SH-SY5Y (cell line): ENCODE measurements around the gene PHKG2.

ENCODE experiments used
- GATA2 ChIP-seq: IDR thresholded peaks from 2 replicates; pipeline ENCODE4 v1.6.1; 2011; ENCODE audit warnings: mild to moderate bottlenecking, low read depth, low read length
- GATA3 ChIP-seq: IDR thresholded peaks from 2 replicates; pipeline ENCODE4 v1.6.1; 2011; ENCODE audit warnings: low read depth, mild to moderate bottlenecking, low read length, moderate library complexity

GRCh38 chr16:30747331-30747730, 894 bp upstream of the PHKG2 start:
- no peak for TF ChIP-seq GATA3
- no peak for TF ChIP-seq GATA2
